Neural cell (in vitro differentiated cells): ENCODE data around the gene TSNAX.

Experiments
- EZH2 ChIP-seq: fragments of 200-600, 300-800 bp; shearing (Covaris generic), sonication (generic); IDR thresholded peaks from 2 replicates; pipeline ENCODE4 v1.6.1; 2014; ENCODE audit warnings: antibody characterized with exemption, low read length, borderline replicate concordance, mild to moderate bottlenecking; ENCODE audit not compliant: insufficient read depth, poor library complexity, severe bottlenecking
- MXI1 ChIP-seq: fragments of 450-650 bp; conservative IDR thresholded peaks from 2 replicates; pipeline ENCODE4 v1.6.1; 2014; ENCODE audit warnings: antibody characterized with exemption, mild to moderate bottlenecking; ENCODE audit not compliant: poor library complexity, severe bottlenecking
- POLR2AphosphoS5 ChIP-seq: IDR thresholded peaks from 2 replicates; pipeline ENCODE4 v1.6.1; 2012
- TF ChIP-seq, protein P1 (sequence below): fragments of 450-650 bp; IDR thresholded peaks from 2 replicates; pipeline ENCODE4 v1.5.1; 2014; ENCODE audit warnings: antibody characterized with exemption, mild to moderate bottlenecking, moderate library complexity; ENCODE audit not compliant: poor library complexity, severe bottlenecking
- TF ChIP-seq, protein P2 (sequence below): IDR thresholded peaks from 2 replicates; pipeline ENCODE4 v1.6.1; 2012; ENCODE audit warnings: borderline replicate concordance

- TF ChIP-seq MXI1 (no peak), EZH2 (no peak), POLR2AphosphoS5 (no peak)
- TF ChIP-seq, protein P1, sequence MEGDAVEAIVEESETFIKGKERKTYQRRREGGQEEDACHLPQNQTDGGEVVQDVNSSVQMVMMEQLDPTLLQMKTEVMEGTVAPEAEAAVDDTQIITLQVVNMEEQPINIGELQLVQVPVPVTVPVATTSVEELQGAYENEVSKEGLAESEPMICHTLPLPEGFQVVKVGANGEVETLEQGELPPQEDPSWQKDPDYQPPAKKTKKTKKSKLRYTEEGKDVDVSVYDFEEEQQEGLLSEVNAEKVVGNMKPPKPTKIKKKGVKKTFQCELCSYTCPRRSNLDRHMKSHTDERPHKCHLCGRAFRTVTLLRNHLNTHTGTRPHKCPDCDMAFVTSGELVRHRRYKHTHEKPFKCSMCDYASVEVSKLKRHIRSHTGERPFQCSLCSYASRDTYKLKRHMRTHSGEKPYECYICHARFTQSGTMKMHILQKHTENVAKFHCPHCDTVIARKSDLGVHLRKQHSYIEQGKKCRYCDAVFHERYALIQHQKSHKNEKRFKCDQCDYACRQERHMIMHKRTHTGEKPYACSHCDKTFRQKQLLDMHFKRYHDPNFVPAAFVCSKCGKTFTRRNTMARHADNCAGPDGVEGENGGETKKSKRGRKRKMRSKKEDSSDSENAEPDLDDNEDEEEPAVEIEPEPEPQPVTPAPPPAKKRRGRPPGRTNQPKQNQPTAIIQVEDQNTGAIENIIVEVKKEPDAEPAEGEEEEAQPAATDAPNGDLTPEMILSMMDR: no peak
- TF ChIP-seq, protein P2, sequence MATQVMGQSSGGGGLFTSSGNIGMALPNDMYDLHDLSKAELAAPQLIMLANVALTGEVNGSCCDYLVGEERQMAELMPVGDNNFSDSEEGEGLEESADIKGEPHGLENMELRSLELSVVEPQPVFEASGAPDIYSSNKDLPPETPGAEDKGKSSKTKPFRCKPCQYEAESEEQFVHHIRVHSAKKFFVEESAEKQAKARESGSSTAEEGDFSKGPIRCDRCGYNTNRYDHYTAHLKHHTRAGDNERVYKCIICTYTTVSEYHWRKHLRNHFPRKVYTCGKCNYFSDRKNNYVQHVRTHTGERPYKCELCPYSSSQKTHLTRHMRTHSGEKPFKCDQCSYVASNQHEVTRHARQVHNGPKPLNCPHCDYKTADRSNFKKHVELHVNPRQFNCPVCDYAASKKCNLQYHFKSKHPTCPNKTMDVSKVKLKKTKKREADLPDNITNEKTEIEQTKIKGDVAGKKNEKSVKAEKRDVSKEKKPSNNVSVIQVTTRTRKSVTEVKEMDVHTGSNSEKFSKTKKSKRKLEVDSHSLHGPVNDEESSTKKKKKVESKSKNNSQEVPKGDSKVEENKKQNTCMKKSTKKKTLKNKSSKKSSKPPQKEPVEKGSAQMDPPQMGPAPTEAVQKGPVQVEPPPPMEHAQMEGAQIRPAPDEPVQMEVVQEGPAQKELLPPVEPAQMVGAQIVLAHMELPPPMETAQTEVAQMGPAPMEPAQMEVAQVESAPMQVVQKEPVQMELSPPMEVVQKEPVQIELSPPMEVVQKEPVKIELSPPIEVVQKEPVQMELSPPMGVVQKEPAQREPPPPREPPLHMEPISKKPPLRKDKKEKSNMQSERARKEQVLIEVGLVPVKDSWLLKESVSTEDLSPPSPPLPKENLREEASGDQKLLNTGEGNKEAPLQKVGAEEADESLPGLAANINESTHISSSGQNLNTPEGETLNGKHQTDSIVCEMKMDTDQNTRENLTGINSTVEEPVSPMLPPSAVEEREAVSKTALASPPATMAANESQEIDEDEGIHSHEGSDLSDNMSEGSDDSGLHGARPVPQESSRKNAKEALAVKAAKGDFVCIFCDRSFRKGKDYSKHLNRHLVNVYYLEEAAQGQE: no peak
Observed at GRCh38 chr1:231536099-231536498, 7.6 kb downstream of the TSNAX start.
